ENCODE data around the gene P3H4.

DNA sequence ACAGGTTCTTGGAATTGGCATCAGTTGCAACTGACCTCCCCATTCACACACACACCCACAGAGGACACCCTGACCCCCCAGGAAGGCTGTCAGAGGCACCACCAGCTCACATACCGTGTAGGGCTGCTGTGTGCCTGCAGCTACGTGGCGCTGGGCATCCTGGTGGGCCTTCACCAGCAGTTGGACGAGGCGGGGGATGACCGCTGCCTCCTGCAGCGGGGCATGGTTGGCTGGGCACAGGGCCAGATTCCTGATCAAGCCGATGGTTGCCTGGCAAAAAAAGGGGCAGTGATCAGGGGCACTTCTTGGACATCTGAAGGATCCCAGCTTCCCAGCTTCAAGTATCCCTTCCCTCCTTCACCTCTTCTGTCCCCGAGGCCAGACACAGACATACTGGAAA, 53.1 kb downstream of the P3H4 start:
- no peak for TF ChIP-seq CTCF (IDR thresholded peaks at IDR 0.05 in 8 of 11, conservative IDR thresholded peaks at IDR 0.05 in 3 of 11)
- TF ChIP-seq POLR2A (IDR thresholded peaks at IDR 0.05): no peak
- TF ChIP-seq POLR2AphosphoS5 (IDR thresholded peaks at IDR 0.05): peak in 1 of 3 donors; percentile 14

Measured in spleen (tissue), 7 donors.